ENCODE data around the gene FARP1. TPM values are rescaled to one million over a fixed set of nuclear protein-coding genes. Genes with fewer than 3 reads are reported as not detected.

Gene FARP1
- total RNA-seq, 1 donor from 2014 or later: 357 TPM

- H3K27me3 Mint-ChIP-seq (ENCODE audit: unreplicated experiment): no peaks in the 10 kb centered on the region
- no peak for DNase-seq (ENCODE audit: extremely low spot score, unreplicated experiment)
- H3K4me3 Mint-ChIP-seq (ENCODE audit: unreplicated experiment): no peak overlapping the region
- H3K36me3 Mint-ChIP-seq (ENCODE audit: unreplicated experiment): peaks cover 49% of the 10 kb centered on the region
- H3K4me1 Mint-ChIP-seq (ENCODE audit: unreplicated experiment): peaks cover 8% of the 10 kb centered on the region
- TF ChIP-seq CTCF (IDR thresholded peaks at IDR 0.05): no peak
- no peaks in the 10 kb centered on the region for H3K9me3 Mint-ChIP-seq (ENCODE audit: unreplicated experiment)
- H3K27ac Mint-ChIP-seq (ENCODE audit: unreplicated experiment): no peak overlapping the region
These were observed 259.0 kb downstream of the FARP1 start for GRCh38 chr13:98401934-98402333.

GRCh38 chr13:98403076-98403475, 260.2 kb downstream of the FARP1 start:
- H3K27me3 Mint-ChIP-seq (ENCODE audit: unreplicated experiment): no peaks in the 10 kb centered on the region
- H3K9me3 Mint-ChIP-seq (ENCODE audit: unreplicated experiment): no peaks in the 10 kb centered on the region
- H3K27ac Mint-ChIP-seq (ENCODE audit: unreplicated experiment): no peak overlapping the region
- peaks cover 50% of the 10 kb centered on the region for H3K36me3 Mint-ChIP-seq (ENCODE audit: unreplicated experiment)
- H3K4me1 Mint-ChIP-seq (ENCODE audit: unreplicated experiment): peaks cover 3% of the 10 kb centered on the region
- TF ChIP-seq CTCF (IDR thresholded peaks at IDR 0.05): no peak
- no peak overlapping the region for H3K4me3 Mint-ChIP-seq (ENCODE audit: unreplicated experiment)
- DNase-seq (ENCODE audit: extremely low spot score, unreplicated experiment): no peak

GRCh38 chr13:98405107-98405571, 262.2 kb downstream of the FARP1 start:
- H3K9me3 Mint-ChIP-seq (ENCODE audit: unreplicated experiment): no peaks in the 10 kb centered on the region
- H3K27me3 Mint-ChIP-seq (ENCODE audit: unreplicated experiment): no peaks in the 10 kb centered on the region
- peaks cover 2% of the 10 kb centered on the region for H3K4me1 Mint-ChIP-seq (ENCODE audit: unreplicated experiment)
- H3K4me3 Mint-ChIP-seq (ENCODE audit: unreplicated experiment): no peak overlapping the region
- no peak for TF ChIP-seq CTCF (IDR thresholded peaks at IDR 0.05)
- H3K27ac Mint-ChIP-seq (ENCODE audit: unreplicated experiment): no peak overlapping the region
- H3K36me3 Mint-ChIP-seq (ENCODE audit: unreplicated experiment): peaks cover 50% of the 10 kb centered on the region
- no peak for DNase-seq (ENCODE audit: extremely low spot score, unreplicated experiment)

- H3K36me3 Mint-ChIP-seq (ENCODE audit: unreplicated experiment): peaks cover 55% of the 10 kb centered on the region
- no peaks in the 10 kb centered on the region for H3K9me3 Mint-ChIP-seq (ENCODE audit: unreplicated experiment)
- no peak overlapping the region for H3K4me3 Mint-ChIP-seq (ENCODE audit: unreplicated experiment)
- H3K27me3 Mint-ChIP-seq (ENCODE audit: unreplicated experiment): no peaks in the 10 kb centered on the region
- H3K4me1 Mint-ChIP-seq (ENCODE audit: unreplicated experiment): peaks cover 2% of the 10 kb centered on the region
- no peak overlapping the region for H3K27ac Mint-ChIP-seq (ENCODE audit: unreplicated experiment)
- no peak for DNase-seq (ENCODE audit: extremely low spot score, unreplicated experiment)
- TF ChIP-seq CTCF (IDR thresholded peaks at IDR 0.05): no peak
These were observed 262.9 kb downstream of the FARP1 start for GRCh38 chr13:98405690-98406344.

- TF ChIP-seq CTCF (IDR thresholded peaks at IDR 0.05): no peak
- Mint-ChIP-seq H3K27me3 (ENCODE audit: unreplicated experiment) (no peaks in the 10 kb centered on the region), H3K4me3 (ENCODE audit: unreplicated experiment) (no peak overlapping the region), H3K9me3 (ENCODE audit: unreplicated experiment) (no peaks in the 10 kb centered on the region), H3K4me1 (ENCODE audit: unreplicated experiment) (peaks cover 2% of the 10 kb centered on the region), H3K27ac (ENCODE audit: unreplicated experiment) (no peak overlapping the region), H3K36me3 (ENCODE audit: unreplicated experiment) (peaks cover 59% of the 10 kb centered on the region)
- no peak for DNase-seq (ENCODE audit: extremely low spot score, unreplicated experiment)
These were observed 263.5 kb downstream of the FARP1 start for GRCh38 chr13:98406427-98406826.
